Stimulated activated naive CD8-positive, alpha-beta T cell treated with anti-CD3 and anti-CD28 coated beads, Interleukin-15, Interleukin-2, amounts not matched to agents 100 ng/mL and 50 ng/mL, for 24 hours (primary cell): ENCODE data around the gene MAP1B.

Experiments
- H3K27ac Mint-ChIP-seq: one replicate; pipeline ENCODE4 v1.8.0; 2021; ENCODE audit warnings: mild to moderate bottlenecking, mixed read lengths
- H3K27me3 Mint-ChIP-seq: one replicate; pipeline ENCODE4 v1.8.0; 2021; ENCODE audit warnings: mixed read lengths
- H3K36me3 Mint-ChIP-seq: one replicate; pipeline ENCODE4 v1.8.0; 2021; ENCODE audit warnings: low read depth, mixed read lengths
- H3K4me1 Mint-ChIP-seq: one replicate; pipeline ENCODE4 v1.8.0; 2021; ENCODE audit warnings: low read depth, mixed read lengths
- H3K4me3 Mint-ChIP-seq: one replicate; pipeline ENCODE4 v1.8.0; 2021; ENCODE audit warnings: mild to moderate bottlenecking, mixed read lengths
- H3K9me3 Mint-ChIP-seq: one replicate; pipeline ENCODE4 v1.8.0; 2021; ENCODE audit warnings: mixed read lengths

Gene MAP1B

DNA sequence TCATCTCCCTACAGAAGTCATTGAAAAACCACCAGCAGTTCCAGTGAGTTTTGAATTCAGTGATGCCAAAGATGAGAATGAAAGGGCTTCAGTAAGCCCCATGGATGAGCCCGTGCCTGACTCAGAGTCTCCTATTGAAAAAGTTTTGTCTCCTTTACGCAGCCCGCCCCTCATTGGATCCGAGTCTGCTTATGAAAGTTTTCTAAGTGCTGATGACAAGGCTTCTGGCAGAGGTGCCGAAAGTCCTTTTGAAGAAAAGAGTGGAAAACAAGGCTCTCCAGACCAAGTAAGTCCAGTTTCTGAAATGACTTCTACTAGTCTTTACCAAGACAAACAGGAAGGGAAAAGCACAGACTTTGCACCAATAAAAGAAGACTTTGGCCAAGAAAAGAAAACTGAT is 90.1 kb downstream of the MAP1B start:
- no peaks in the 10 kb centered on the region for H3K36me3 Mint-ChIP-seq
- peaks cover 62% of the 10 kb centered on the region for H3K27me3 Mint-ChIP-seq
- H3K27ac Mint-ChIP-seq: no peak overlapping the region
- H3K4me1 Mint-ChIP-seq: peaks cover 14% of the 10 kb centered on the region
- no peak overlapping the region for H3K4me3 Mint-ChIP-seq
- no peaks in the 10 kb centered on the region for H3K9me3 Mint-ChIP-seq

DNA sequence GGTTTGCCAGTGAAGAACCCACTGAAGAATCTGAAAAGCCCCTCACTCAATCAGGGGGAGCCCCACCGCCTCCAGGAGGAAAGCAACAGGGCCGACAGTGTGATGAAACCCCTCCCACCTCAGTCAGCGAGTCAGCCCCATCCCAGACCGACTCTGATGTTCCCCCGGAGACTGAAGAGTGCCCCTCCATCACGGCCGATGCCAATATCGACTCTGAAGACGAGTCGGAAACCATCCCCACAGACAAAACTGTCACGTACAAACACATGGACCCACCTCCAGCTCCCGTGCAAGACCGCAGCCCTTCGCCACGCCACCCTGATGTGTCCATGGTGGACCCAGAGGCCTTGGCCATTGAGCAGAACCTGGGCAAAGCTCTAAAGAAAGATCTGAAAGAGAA is 92.4 kb downstream of the MAP1B start:
- Mint-ChIP-seq H3K27me3 (peaks cover 42% of the 10 kb centered on the region), H3K27ac (no peak overlapping the region)

DNA sequence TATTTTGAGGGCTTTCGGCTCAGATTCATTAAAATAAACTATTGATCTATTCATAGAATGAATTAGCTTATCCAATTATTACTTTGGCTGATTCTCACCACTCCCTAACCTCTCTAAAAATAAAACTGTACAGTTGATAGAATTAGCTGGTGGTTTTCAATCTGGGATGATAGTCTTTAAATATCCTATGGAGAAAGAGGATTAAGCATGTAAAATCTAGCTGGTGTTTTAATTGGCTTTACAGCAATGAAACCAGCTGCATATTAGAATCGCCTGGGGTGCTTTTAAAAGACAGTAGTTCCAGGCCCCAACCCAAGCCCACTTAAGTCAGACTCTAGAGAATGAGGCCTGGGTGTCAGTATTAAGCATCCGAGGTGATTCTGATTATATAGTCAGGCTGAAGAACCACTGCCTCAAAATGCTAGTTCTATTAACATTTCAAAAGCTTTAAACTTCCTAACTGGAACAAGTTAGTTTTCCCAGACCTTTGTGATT is 95.1 kb downstream of the MAP1B start:
- Mint-ChIP-seq H3K4me3 (no peak overlapping the region), H3K9me3 (no peaks in the 10 kb centered on the region), H3K27ac (no peak overlapping the region), H3K27me3 (peaks cover 19% of the 10 kb centered on the region), H3K36me3 (peaks cover 18% of the 10 kb centered on the region), H3K4me1 (peaks cover 16% of the 10 kb centered on the region)

More for the DNA sequence above, 92.4 kb downstream of the MAP1B start:
- Mint-ChIP-seq H3K9me3 (no peaks in the 10 kb centered on the region), H3K36me3 (no peaks in the 10 kb centered on the region), H3K4me1 (peaks cover 11% of the 10 kb centered on the region), H3K4me3 (no peak overlapping the region)

DNA sequence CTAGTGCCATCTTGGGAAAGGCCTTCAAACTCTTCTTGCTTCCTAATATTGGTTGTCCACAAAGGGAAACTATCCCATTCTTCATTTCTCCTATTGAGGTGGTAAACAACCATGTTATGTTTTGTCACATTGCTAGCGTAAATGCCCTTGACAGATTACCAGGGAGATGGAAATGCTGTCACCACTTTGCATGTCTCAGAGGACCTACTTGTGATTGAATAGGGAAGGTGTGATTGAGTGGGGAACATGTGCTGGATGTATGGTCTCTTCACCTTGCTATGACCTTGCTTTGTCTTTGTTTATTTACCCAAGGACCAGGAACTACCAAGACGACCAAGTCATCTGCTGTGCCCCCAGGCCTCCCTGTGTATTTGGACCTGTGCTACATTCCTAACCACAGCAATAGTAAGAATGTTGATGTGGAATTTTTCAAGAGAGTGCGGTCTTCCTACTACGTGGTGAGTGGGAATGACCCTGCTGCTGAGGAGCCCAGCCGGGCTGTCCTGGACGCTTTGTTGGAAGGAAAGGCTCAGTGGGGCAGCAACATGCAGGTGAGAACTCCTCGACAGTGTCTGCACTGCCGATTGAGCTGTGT is 96.1 kb downstream of the MAP1B start:
- Mint-ChIP-seq H3K27ac (no peak overlapping the region), H3K36me3 (peaks cover 22% of the 10 kb centered on the region), H3K9me3 (no peaks in the 10 kb centered on the region), H3K4me3 (no peak overlapping the region), H3K4me1 (peaks cover 26% of the 10 kb centered on the region), H3K27me3 (peaks cover 13% of the 10 kb centered on the region)

DNA sequence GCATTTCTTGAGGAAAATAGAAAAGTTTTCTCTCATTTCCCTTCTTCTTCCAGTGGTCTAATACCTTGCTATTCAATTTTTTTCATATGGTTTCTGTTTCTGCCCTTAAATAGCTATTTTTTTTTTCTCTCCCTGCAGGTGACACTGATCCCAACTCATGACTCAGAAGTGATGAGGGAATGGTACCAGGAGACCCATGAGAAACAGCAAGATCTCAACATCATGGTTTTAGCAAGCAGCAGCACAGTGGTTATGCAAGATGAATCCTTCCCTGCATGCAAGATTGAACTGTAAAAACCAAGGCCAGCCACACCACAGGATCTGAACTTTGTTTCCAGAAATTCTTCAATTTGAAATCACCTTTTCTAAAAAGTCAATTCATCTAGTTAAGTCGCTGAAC is 97.7 kb downstream of the MAP1B start:
- Mint-ChIP-seq H3K27me3 (peaks cover 5% of the 10 kb centered on the region), H3K9me3 (no peaks in the 10 kb centered on the region), H3K27ac (no peak overlapping the region), H3K36me3 (peaks cover 22% of the 10 kb centered on the region), H3K4me1 (peaks cover 35% of the 10 kb centered on the region), H3K4me3 (no peak overlapping the region)

DNA sequence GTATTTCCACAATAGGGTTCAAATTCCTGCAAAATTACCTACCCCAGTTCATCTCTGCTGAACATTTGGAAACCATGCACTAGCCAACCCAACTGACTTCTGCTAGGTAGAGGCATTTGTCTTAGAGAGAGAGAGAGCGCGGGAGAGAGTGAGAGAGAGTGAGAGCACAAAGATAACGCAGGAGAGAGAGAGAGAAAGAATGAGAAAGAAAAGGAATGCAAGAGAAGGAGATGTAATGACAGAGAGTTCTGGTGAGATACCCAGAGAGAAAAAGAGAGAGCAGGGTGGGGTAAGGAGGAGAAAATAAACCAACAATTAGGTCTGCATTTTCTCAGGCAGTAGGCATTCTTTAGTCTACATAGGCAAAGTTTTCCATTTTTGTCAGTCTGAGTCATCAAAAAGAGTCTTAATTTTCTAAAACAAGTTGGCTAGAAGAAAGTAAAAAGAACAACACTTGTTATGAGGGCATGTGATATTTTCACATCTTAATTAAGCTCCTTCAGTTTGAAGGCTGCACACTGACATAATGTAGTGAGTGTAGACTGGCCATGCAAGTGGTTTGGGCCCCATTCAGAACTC is 98.2 kb downstream of the MAP1B start:
- Mint-ChIP-seq H3K36me3 (peaks cover 22% of the 10 kb centered on the region), H3K4me1 (peaks cover 35% of the 10 kb centered on the region), H3K9me3 (no peaks in the 10 kb centered on the region), H3K27me3 (peaks cover 4% of the 10 kb centered on the region), H3K4me3 (no peak overlapping the region), H3K27ac (no peak overlapping the region)

DNA sequence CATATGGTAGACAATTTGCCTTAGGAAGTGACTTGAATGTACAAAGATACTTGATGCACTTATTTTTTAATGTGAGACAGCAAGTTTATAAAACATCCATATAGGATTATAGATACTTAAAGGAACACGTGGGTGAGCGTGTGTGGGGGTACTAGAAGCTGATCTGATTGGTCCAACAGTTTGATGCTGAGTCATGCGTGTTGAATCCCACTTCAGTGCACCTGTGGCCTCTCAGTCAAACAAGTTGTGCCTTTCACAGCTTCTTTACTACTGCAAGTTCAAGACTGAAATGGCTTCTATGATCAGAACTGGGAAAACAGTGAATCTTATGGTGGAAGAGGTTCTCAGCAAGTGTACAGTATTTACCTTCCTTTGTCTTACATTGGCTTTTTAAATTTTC is 98.9 kb downstream of the MAP1B start:
- Mint-ChIP-seq H3K4me3 (no peak overlapping the region), H3K27me3 (peaks cover 4% of the 10 kb centered on the region), H3K27ac (no peak overlapping the region), H3K36me3 (peaks cover 22% of the 10 kb centered on the region), H3K4me1 (peaks cover 35% of the 10 kb centered on the region), H3K9me3 (no peaks in the 10 kb centered on the region)

DNA sequence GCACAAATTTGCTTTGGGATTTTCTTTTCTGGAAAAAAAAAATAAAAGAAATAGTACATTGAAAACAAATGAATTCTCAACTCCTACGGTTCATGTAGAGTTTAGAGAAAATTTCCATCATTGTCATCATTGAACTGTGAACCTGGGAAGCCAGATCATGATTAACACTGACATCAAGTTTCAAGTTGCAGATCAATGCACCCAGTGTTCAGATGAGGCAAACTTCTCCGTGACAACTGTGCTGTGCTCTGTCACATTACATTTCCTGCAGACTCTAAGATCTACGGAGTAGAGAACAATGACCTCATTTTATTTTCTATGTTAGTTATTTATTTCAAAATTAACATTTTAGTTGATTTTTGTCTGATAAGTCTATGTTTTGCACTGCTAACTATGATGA is 99.7 kb downstream of the MAP1B start:
- Mint-ChIP-seq H3K4me3 (no peak overlapping the region), H3K36me3 (peaks cover 25% of the 10 kb centered on the region), H3K27ac (no peak overlapping the region), H3K9me3 (no peaks in the 10 kb centered on the region), H3K27me3 (peaks cover 4% of the 10 kb centered on the region), H3K4me1 (peaks cover 35% of the 10 kb centered on the region)

DNA sequence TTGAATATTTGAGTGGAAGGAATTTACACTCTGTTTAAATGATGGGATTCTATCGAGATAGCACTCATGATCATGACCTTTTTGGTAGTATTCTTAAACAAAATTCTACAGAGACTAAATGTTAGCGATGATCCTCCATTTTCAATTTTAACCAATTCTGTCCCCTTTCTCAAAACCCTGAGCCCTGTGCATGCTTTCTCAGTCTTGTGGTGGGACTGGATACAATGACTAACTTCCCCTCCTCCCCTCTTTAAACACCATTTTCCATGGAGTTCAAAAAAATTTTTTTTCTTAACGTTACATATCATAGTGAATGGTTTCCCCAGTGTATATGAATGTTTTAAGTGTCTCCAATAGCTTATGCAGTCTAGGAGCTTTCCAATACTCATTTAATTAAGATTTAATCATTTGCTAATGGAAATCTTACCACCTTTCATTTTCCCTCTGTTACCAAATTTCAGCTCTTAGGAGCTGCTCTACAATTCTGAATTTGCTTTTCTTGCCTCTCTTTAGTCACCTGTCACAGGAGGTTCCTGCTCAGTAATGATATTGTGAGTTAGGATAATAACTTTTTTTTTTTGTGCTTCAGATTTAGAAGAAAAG is 101.2 kb downstream of the MAP1B start:
- no peaks in the 10 kb centered on the region for H3K9me3 Mint-ChIP-seq
- H3K4me1 Mint-ChIP-seq: peaks cover 36% of the 10 kb centered on the region
- H3K36me3 Mint-ChIP-seq: peaks cover 34% of the 10 kb centered on the region
- H3K4me3 Mint-ChIP-seq: no peak overlapping the region
- H3K27me3 Mint-ChIP-seq: peaks cover 4% of the 10 kb centered on the region
- no peak overlapping the region for H3K27ac Mint-ChIP-seq

DNA sequence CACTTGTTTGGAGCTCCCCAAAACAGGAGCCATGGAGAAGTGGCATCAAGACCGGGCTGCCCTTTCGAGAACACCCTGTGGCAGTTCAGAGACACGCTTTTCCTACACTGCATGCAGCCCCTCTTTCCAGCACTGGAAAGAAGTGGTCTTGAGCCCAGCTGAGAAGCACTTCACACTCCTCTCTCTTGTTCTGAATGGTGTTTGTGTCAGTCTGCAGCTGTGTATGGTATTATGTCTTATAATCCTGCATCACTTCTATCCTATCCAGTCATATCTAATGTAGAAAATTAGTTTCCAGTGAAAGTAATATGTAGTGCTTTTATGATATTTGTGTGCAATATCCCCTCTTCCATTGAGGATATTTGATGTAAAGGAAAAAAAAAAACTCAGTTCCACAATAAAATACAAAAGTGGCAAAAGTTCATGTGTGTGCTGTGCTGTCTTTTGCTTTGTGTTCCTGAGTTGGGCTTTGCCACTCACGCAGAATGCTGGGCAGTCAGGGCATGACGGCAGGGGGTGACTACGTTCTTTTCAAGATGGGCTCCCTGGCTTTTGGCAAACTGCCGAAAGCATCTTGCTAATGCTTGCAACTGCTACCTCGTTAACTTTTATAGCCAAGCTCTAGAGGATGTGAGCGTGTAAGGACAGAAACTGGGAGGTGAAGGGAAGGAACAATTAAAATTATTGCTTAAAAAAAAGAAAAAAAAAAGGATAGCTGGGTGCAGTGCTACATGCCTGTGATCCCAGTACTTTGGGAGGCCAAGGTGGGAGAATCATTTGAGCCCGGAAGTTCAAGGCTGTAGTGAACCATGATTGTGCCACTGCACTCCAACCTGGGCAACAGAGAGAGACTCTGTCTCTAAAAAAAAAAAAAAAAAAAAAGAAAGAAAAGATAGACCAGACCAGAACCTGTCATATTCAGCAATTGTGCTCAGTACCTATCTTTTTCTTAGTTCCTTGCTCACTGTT is 102.2 kb downstream of the MAP1B start:
- peaks cover 39% of the 10 kb centered on the region for H3K4me1 Mint-ChIP-seq
- peaks cover 4% of the 10 kb centered on the region for H3K27me3 Mint-ChIP-seq
- H3K9me3 Mint-ChIP-seq: no peaks in the 10 kb centered on the region
- H3K27ac Mint-ChIP-seq: no peak overlapping the region
- peaks cover 42% of the 10 kb centered on the region for H3K36me3 Mint-ChIP-seq
- no peak overlapping the region for H3K4me3 Mint-ChIP-seq

DNA sequence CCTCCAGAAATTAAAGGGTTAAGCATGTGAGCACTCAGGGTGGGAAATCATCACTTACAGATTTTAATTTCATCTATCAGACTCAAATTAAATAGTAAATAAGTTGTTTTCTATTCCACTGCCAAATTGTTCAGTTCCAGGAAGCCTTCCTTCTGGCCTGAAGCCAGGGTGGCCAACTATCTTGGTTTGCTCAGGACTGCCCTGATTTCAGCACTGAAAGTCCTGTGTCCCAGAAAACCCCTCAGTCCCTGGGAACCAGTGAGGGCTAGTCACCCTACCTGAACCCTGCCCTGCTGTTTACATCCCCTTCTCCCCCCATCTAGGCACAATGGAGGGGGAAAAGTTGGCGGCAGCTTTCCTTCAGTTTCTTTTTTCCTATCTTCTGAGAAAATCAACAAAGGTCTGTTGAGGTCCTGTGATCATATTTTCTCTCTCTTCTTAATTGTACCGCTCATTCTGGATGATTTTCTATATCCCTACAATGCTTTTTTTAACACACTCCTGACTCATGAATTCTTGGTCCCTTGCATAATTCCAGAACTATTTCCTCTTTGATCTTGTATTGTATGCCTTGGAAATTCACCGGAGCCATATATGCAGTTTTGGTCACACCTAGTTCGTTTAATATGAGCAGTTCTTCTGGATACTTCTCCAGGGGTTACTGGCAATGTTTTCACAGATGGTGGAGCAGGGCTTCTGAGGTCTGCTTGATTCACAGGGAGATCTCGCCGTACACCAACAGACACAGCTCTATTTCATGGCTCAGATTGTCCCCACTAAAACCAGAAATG is 103.8 kb downstream of the MAP1B start:
- H3K4me1 Mint-ChIP-seq: peaks cover 32% of the 10 kb centered on the region
- H3K36me3 Mint-ChIP-seq: peaks cover 44% of the 10 kb centered on the region
- no peaks in the 10 kb centered on the region for H3K27me3 Mint-ChIP-seq
- H3K27ac Mint-ChIP-seq: no peak overlapping the region
- H3K9me3 Mint-ChIP-seq: no peaks in the 10 kb centered on the region
- H3K4me3 Mint-ChIP-seq: no peak overlapping the region

DNA sequence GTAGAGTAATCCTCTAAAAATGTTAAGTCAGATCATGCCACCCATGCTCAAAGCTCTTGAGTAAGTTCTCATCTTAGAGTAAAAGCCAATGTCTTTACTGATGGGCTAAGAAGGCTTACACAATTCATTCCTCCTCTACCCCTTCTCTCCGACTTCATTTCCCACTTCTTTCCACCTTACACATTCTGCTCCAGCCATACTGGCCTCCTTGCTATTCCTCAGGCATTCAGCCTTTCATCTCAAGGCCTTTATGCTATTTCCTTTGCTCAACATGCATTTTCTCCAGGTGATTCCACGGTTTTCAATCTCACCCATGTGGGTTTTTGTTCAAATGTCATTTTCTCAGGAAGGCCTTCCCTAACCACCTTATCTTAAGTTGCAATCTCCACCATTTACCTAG is 104.9 kb downstream of the MAP1B start:
- no peaks in the 10 kb centered on the region for H3K27me3 Mint-ChIP-seq
- peaks cover 23% of the 10 kb centered on the region for H3K4me1 Mint-ChIP-seq
- peaks cover 46% of the 10 kb centered on the region for H3K36me3 Mint-ChIP-seq
- no peak overlapping the region for H3K27ac Mint-ChIP-seq
- no peaks in the 10 kb centered on the region for H3K9me3 Mint-ChIP-seq
- no peak overlapping the region for H3K4me3 Mint-ChIP-seq

DNA sequence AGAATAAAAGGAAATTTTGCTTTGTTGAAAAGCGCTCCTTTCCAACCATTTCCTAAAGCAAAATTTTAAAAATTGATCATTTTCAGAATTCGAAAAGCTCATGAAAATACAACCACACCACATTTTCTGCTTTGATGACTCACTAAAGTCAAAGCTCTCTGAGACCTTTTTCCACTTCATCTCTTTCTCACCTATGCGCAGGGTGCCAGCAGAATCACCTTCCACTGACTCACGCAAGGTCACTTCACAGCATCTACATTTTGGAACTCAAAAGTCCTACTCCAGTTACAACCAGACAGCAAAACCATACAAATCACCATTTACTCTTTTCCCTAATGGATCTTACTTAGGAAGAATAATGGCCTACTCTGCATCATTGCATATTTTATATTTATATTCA is 106.2 kb downstream of the MAP1B start:
- H3K36me3 Mint-ChIP-seq: peaks cover 55% of the 10 kb centered on the region
- no peak overlapping the region for H3K27ac Mint-ChIP-seq
- peak overlapping the region; percentile 2 for H3K4me3 Mint-ChIP-seq
- peaks cover 12% of the 10 kb centered on the region for H3K4me1 Mint-ChIP-seq
- H3K27me3 Mint-ChIP-seq: no peaks in the 10 kb centered on the region
- no peaks in the 10 kb centered on the region for H3K9me3 Mint-ChIP-seq

DNA sequence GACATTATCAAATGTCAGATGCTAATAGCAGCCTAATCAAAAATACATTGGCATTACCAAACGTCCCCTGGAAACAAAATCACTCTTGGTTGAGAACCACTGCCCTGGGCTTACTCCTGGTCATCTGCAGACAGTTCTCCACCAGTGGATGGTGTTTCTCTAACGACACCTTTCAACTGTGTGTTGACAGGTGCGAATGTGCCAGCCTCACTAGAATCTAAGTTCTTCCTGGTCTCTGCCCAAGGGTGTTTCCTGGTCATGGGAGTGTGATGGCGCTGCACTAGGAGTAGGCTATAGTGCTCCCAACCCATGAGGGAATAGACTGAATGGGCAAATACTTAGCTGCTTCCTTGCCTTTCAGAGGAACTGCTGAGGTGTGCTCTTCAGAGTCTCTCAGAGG is 106.9 kb downstream of the MAP1B start:
- Mint-ChIP-seq H3K4me1 (peaks cover 5% of the 10 kb centered on the region), H3K4me3 (no peak overlapping the region), H3K27me3 (no peaks in the 10 kb centered on the region), H3K36me3 (peaks cover 62% of the 10 kb centered on the region), H3K27ac (no peak overlapping the region), H3K9me3 (no peaks in the 10 kb centered on the region)
